HG03442 (cell line): ENCODE data around the gene SKP1.

Experiments used
- ATAC-seq: cut with Tn5 transposase; IDR thresholded peaks from one replicate; pipeline ENCODE4 v1.9.1; 2021; ENCODE audit warnings: mild to moderate bottlenecking, moderate library complexity; ENCODE audit not compliant: unreplicated experiment

Gene SKP1

DNA sequence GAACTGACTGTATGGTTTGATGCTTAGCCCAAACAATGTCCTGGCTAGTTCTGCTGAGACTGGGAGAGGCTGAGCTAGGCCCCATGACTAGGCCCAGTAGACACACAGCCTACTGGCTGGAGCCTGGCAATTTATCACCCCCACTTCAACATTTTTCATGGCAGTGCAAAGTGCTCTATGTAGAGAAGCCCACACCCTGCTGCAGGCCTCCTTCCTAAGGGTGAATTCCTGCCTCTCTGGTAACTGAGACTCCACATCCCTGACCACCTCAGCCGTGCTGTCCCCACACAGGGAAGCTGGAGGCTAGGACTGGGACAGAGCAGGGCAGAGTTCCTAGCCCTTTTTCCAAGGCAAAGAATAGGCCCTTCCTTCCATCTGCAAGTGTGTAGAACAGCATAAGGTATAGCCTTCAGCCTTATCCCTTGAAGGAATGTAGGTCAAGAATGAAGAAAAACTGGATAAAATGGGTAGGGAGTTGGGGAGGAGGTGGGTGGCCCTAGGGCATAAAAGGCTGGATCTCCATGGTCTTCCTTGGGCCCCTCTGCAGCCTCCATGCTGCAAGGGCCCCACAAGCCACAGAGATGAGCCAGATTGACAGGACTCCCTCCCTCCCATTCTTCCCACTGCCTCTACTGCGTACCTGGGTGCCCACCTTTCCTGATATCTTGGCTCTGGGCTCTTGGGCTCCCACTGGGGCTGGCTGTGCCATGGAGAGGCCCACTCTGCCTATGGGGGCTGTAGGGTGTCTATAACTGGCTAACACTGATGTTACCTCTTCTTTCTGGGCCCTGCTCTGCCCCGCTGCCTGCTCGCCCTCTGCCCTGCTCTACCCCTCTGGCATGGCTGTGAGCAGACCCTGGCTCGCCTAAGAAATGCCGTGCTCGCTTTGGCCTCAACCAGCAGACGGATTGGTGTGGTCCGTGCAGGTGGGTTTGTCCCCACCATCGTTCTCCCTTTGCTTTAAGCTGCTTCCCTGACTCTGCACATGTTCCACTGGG is 32.5 kb downstream of the SKP1 start:
- ATAC-seq, result no peak

- no peak for ATAC-seq
These were observed 33.3 kb downstream of the SKP1 start for GRCh38 chr5:134143431-134143830.

- no peak for ATAC-seq
These were observed 33.9 kb downstream of the SKP1 start for GRCh38 chr5:134142806-134143205.

DNA sequence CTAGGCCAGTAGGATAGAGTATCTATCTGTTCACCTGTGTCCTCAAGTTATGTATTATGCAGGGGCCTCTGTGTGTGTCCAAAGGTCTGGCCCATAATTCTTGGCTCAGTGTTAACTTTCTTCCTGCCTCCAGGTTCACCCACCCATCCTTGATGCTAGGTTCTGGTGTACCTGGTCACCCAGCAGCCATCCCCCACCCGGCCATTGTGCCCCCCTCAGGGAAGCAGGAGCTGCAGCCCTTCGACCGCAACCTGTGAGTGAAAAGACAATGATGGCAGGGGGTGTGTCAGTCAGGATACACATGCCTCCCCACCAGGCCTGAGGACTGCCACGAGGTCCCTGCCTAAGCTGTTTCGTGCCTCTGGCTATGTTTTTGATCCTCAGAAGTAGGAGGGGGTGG is 34.7 kb downstream of the SKP1 start:
- no peak for ATAC-seq

- ATAC-seq, result no peak
These were observed 35.3 kb downstream of the SKP1 start for GRCh38 chr5:134141331-134142050.

DNA sequence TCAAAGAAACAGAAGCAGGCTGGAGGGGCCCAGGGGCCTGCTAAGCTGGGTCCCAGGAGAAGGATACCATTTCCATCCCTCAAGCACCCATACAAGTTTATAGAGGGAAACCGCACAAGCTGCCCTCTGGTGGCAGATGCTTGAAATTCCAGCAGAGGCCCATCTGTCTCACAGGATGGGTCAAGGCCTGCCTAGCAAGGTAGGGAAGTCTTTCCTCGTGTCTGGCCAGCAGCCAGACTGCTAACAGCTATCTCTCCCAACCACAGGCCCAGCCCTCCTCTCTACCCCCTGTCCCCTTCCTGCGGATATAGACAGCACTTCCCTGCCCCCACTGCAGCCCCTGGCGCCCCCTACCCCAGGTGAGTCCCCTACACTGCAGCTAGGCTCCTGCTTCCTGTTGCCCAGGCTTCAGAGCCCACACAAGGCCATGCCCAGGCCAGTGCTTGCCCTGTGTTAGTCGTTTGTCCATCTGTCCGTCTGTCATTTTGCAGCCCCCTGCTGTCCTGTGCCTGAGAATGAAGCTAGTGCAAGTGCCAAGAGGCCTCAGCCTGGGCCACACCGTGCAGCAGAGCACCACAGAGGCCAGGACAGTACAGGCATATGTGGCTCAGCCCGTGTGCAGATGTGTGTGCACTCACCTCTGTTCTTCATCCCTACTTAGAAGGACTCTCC is 36.1 kb downstream of the SKP1 start:
- peak; percentile 36 for ATAC-seq

DNA sequence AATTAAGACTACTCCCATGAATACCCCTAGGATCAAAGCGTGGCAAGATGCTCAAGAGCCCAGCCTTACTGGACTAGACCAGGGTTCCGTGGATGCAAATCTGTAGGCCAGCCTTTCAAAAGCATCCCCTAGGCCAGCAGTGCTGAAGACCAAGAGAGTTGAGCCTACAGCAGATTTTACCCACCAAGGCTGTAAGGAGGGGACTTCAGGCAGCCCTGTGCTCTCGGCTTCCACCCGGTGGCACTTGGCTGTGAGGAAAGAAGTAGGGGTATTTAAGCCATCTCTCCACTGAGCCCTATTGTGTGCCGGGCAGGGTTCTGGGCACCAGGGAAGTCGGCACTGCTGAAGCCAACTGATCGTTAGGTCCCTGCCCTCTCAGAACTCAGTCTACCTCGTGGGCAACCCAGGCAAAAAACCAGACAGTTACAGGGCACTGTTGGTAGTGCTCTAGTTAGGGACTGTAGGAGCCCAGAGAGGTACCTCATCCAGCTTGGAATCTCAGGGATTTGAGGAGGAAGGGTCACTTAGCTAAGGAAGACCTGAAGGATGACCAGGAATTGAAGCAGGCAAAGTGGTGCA is 36.8 kb downstream of the SKP1 start:
- no peak for ATAC-seq

- ATAC-seq, result no peak
These were observed 37.3 kb downstream of the SKP1 start for GRCh38 chr5:134139377-134139851.

- peak; percentile 79 for ATAC-seq
These were observed 38.1 kb downstream of the SKP1 start for GRCh38 chr5:134138416-134139376.

GRCh38 chr5:134136771-134137170 is 40.0 kb downstream of the SKP1 start:
- no peak for ATAC-seq

- ATAC-seq, result no peak
These were observed 40.5 kb downstream of the SKP1 start for GRCh38 chr5:134136221-134136631.

GRCh38 chr5:134135091-134135655 is 41.6 kb downstream of the SKP1 start:
- no peak for ATAC-seq

DNA sequence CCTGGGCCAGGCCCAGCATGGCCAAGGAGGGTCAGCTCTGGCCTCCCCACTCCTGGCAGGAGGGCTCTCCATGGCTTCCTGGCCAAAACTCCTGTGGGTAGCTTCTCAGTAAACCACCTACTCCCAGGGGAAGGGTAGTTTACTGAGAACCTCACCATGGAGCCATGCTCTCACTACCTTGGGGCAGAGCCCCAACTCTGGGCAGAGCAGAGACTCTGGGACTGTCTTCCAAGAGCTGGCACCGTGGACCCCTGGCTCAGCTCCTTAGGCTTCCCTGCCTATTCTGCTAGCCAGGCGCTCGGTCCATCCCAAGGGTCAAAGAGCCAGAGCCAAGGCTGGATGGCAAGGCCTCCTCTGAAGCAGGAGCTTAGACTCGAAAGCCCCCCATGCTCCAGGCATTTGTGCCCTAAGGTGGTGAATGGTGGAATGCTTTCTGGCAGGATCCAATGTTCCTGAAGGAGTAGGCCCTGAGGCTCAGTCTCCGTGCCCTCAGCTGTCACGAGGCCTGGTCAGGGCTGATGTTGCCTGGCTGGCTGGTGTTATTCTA is 42.7 kb downstream of the SKP1 start:
- no peak for ATAC-seq

DNA sequence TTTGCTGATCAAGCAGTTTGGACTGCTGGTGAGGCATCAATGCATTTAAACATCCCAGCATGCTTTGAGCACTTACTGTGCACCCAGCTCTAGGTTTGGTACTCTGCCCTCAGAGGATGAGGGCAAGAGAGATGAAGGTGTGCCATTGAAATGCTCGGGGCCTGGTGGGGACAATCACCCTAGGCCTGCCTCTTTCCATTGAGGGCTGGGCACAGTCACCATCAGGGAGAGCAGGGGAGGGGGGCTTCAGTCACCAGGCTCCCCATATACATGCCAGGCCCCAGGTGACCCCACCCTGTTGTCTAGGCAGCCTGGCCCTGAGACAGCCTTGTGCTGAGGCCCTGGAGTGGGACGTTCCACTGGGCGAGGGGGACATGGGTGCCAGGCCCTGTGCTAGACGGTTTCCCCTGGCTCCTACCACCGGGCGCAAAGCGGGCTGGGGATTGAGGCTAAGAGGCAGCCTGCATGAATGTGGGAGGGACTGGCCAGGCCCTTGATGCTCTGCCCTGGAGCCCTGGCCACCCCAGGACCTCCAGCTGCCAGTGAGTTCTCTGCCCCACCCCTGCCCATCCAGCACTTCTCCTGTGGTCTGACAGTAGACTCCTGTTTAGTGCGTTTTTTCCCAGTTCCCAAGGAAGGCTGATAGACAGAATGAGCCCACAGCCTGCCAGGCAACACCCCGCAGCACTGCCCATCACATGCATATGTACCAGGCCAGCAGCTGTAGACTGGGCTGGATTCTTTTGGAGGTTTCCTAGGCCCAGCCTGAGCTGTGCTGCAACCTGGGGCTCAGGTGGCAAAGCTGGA is 43.4 kb downstream of the SKP1 start:
- ATAC-seq, result no peak

- ATAC-seq, result peak; percentile 67
These were observed 44.2 kb downstream of the SKP1 start for GRCh38 chr5:134132372-134133187.

DNA sequence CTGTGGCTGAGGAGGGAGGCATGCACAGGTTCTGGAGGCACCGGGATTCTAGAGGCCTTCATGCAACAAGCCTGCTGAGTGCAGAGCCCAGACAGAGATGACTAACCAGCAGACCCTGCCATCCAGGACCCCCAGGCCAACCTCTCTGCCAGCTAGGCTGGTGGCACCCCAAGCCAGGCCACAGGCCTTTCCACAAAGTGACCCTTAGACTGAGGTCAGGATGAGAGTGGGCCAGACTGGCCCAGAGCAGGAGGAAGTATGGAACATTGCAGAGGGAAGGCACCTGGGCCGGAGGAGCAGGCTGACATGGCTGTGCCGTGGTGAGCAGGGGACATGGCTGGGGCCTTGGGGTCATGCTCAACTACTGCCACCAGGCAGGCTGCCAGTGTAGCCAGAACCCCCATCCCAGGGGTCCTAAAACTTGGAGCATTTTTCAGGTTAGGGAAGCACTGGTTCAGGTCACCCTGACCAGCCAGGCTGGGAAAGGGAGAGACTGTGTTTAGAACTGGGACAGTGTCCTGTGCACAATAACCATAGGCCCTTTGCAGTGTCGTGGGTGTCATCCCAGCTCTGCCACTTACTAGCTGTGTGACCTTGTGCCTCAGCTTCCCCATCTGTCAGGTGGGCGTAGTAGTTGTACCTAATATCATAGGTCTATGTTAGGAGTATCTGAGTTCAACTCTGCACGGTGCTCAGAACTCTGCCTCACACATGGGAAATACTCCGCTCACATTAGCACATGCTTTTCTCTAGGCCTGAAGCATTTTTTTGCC is 45.0 kb downstream of the SKP1 start:
- no peak for ATAC-seq

DNA sequence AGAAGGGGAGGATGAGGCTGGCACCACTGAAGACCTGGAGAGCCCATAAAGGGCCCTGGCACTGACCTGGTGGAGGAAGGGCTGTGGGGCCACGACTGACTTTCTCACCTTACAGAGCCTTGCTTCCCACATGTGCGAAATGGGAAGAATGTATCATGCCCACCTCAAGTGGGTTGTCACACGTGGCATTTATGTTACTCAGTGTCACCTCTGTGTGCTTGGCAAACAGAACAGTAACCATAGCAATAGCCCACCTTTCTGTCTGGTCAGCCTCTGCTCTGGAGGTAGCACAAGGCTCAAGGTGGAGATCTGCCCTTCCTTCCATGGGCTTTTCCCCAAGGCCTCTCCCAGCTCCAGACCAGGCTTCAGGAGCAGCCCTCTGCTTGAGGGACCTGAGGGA is 45.6 kb downstream of the SKP1 start:
- no peak for ATAC-seq
